Activated B cell treated with CpG ODN at 0.5 μM for 24 hours (primary cell): ENCODE measurements around the gene LMBRD2. TPM values are rescaled to one million over a fixed set of nuclear protein-coding genes. Genes with fewer than 3 reads are reported as not detected.

Source experiments
- ATAC-seq: fragments of 200-7000 bp; cut with Tn5 transposase; one replicate; pipeline ENCODE4 v1.10.0; 2021; ENCODE audit warnings: low read depth, mild to moderate bottlenecking, moderate library complexity
- CTCF ChIA-PET: fragments of 350-600 bp; sonication (Branson Sonifier 250); formaldehyde crosslinking; loops from one replicate; lab custom pipeline; 2021; ENCODE audit warnings: antibody characterized with exemption; lab: Charles Lee
- POLR2A ChIA-PET: fragments of 350-600 bp; sonication (Branson Sonifier 250); formaldehyde crosslinking; loops from one replicate; lab custom pipeline; 2021; ENCODE audit warnings: antibody characterized with exemption; lab: Charles Lee
- DNase-seq: peaks from one replicate; pipeline ENCODE4 v3.0.0; 2022
- H3K27ac Mint-ChIP-seq: one replicate; pipeline ENCODE4 v1.8.0; 2020; ENCODE audit warnings: mixed read lengths
- H3K27me3 Mint-ChIP-seq: one replicate; pipeline ENCODE4 v1.8.0; 2021; ENCODE audit warnings: mixed read lengths
- H3K36me3 Mint-ChIP-seq: one replicate; pipeline ENCODE4 v1.8.0; 2021; ENCODE audit warnings: low read depth, mixed read lengths
- H3K4me1 Mint-ChIP-seq: one replicate; pipeline ENCODE4 v1.8.0; 2021; ENCODE audit warnings: mixed read lengths
- H3K4me3 Mint-ChIP-seq: one replicate; pipeline ENCODE4 v1.8.0; 2020; ENCODE audit warnings: mild to moderate bottlenecking, mixed read lengths
- H3K9me3 Mint-ChIP-seq: one replicate; pipeline ENCODE4 v1.8.0; 2020; ENCODE audit warnings: mixed read lengths
- intact Hi-C: fragments of 100-400 bp; cut with micrococcal nuclease; formaldehyde crosslinking; loops from one replicate; pipeline ENCODE4 v1.15.1; 2024
- total RNA-seq: library from RNA; stranded (reverse); gene quantifications from 2 replicates; pipeline ENCODE4 v1.2.3, GENCODE V29; 2022
- TF ChIP-seq, protein P1 (sequence below): fragments of 200-600 bp; IDR thresholded peaks from one replicate; pipeline ENCODE4 v1.8.0; 2022; ENCODE audit warnings: antibody characterized with exemption, mild to moderate bottlenecking

LMBRD2 gene
- total RNA-seq, 1 donor from 2014 or later = 8.9 TPM

DNA sequence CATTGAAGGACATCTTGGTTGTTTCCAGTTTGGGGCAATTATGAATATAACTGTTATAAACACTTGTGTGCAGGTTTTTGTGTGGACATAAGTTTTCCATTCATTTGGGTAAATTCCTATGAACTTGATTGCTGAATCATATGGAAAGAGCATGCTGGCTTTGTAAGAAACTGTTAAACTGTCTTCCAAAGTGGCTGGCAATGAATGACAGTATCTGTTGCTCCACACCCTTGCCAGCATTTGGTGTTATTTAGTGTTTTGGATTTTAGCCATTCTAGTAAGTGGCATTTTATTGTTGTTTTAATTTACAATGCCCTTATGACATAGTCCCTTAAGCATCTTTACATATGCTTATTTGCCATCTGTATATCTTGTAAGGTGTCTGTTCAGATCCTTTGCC, 55.2 kb downstream of the LMBRD2 start:
- Mint-ChIP-seq H3K4me1 (no peaks in the 10 kb centered on the region), H3K4me3 (no peak overlapping the region), H3K27me3 (no peaks in the 10 kb centered on the region), H3K9me3 (no peaks in the 10 kb centered on the region), H3K27ac (no peak overlapping the region), H3K36me3 (peaks cover 4% of the 10 kb centered on the region)
- POLR2A ChIA-PET = no interaction called here
- no peak for ATAC-seq
- CTCF ChIA-PET = no interaction called here
- intact Hi-C loops = no loop called here
- TF ChIP-seq, protein P1, sequence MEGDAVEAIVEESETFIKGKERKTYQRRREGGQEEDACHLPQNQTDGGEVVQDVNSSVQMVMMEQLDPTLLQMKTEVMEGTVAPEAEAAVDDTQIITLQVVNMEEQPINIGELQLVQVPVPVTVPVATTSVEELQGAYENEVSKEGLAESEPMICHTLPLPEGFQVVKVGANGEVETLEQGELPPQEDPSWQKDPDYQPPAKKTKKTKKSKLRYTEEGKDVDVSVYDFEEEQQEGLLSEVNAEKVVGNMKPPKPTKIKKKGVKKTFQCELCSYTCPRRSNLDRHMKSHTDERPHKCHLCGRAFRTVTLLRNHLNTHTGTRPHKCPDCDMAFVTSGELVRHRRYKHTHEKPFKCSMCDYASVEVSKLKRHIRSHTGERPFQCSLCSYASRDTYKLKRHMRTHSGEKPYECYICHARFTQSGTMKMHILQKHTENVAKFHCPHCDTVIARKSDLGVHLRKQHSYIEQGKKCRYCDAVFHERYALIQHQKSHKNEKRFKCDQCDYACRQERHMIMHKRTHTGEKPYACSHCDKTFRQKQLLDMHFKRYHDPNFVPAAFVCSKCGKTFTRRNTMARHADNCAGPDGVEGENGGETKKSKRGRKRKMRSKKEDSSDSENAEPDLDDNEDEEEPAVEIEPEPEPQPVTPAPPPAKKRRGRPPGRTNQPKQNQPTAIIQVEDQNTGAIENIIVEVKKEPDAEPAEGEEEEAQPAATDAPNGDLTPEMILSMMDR = no peak
- DNase-seq = no peak

DNA sequence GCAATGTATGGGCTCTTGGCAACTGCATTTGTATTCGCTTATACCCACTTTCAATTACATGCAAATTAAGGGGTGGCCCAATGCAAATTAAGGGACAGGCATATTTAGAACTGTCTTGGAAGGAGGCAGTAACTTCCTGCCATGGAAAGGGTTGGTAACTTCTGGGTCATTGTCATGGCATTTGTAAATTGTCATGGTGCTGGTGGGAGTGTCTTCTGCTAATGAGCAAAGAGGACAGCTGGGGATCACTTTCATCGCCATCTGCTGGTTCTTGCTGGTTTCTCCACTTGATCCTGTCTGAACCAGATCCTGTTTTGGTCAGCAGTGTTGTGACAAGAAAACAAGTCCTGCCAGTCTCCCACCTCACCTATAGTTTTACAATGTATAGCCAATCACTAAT, 61.7 kb downstream of the LMBRD2 start:
- no peaks in the 10 kb centered on the region for H3K36me3 Mint-ChIP-seq
- ChIA-PET POLR2A (no interaction called here), CTCF (interaction anchor here (0.6 to 1.4 kb wide), 2 partner anchors 11 to 155 kb away, joined by 3 to 4 read pairs; no protein-coding TSS in a partner anchor)
- no peaks in the 10 kb centered on the region for H3K4me1 Mint-ChIP-seq
- DNase-seq = no peak
- H3K27me3 Mint-ChIP-seq = no peaks in the 10 kb centered on the region
- H3K9me3 Mint-ChIP-seq = peaks cover 8% of the 10 kb centered on the region
- no peak overlapping the region for H3K27ac Mint-ChIP-seq
- no peak for ATAC-seq
- H3K4me3 Mint-ChIP-seq = no peak overlapping the region
- TF ChIP-seq, protein P1 = no peak
- intact Hi-C loops = no loop called here

DNA sequence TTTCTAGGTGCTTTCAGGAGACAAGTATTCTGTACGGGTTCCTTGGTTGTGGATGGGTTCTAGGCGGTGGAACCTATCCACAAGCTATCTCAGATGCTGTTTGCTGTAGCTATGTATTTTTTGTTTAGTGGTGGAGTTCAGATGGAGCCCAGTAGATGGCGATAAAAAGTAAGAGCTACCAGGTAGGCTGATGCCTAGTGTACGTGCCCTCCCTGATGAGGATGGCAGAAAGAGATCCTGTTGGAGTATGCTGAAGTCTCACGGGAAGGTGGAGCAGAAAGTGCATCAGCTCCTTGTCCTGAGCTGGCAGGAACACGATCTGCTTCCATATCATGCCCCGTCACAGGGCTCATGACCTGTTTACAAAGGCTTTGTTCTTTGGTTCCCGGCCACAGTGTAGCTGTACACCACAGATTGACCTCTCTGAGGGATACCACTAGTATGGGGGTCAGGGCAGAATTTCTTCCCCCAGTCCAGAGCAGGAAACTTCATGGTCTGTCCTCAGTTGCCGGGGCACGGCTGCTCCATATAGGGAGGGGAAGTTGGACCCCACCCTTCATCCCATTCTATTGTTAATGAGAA, 72.4 kb downstream of the LMBRD2 start:
- DNase-seq (no peak), ATAC-seq (peak; percentile 73)
- peaks cover 4% of the 10 kb centered on the region for H3K9me3 Mint-ChIP-seq
- peaks cover 16% of the 10 kb centered on the region for H3K27me3 Mint-ChIP-seq
- POLR2A ChIA-PET = no interaction called here
- H3K4me1 Mint-ChIP-seq = no peaks in the 10 kb centered on the region
- TF ChIP-seq, protein P1 = no peak
- intact Hi-C loops = loop anchor here (1.0 to 10.0 kb wide), 3 partner anchors 226 to 614 kb away; no protein-coding TSS in a partner anchor
- H3K36me3 Mint-ChIP-seq = no peaks in the 10 kb centered on the region
- no peak overlapping the region for H3K4me3 Mint-ChIP-seq
- CTCF ChIA-PET = interaction anchor here (0.5 to 2.1 kb wide), 16 partner anchors 9 to 1593 kb away, joined by 3 to 13 read pairs (median 4); partner anchors contain the start of gene UGT3A2
- H3K27ac Mint-ChIP-seq = no peak overlapping the region

DNA sequence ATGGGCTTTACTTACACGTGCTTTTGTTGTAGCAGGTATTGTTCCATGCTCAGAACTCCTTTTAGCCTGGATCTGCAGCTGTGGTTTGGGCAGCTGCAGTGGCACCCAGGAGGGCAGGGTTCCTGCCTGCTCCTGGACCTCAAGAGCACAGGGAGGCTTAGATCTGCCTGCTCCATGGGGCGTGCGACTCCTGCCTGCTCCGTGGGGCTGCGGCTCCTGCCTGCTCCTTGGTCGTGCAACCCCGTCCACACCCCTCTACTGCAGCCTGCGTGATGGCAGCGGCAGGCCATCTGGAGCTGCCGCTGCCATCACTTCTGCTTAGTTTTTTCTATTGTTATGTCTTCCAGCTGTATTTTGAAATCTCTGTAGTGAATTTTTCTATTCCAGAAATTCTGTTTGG, 73.3 kb downstream of the LMBRD2 start:
- intact Hi-C loops = loop anchor here (2.0 to 10.0 kb wide), 2 partner anchors 316 to 614 kb away; no protein-coding TSS in a partner anchor
- H3K4me3 Mint-ChIP-seq = no peak overlapping the region
- peaks cover 14% of the 10 kb centered on the region for H3K27me3 Mint-ChIP-seq
- no peaks in the 10 kb centered on the region for H3K9me3 Mint-ChIP-seq
- TF ChIP-seq, protein P1 = no peak
- CTCF ChIA-PET = interaction anchor here (0.5 to 2.1 kb wide), 13 partner anchors 9 to 614 kb away, joined by 3 to 13 read pairs (median 5); partner anchors contain the start of gene UGT3A2
- DNase-seq (no peak), ATAC-seq (no peak)
- H3K4me1 Mint-ChIP-seq = no peaks in the 10 kb centered on the region
- H3K27ac Mint-ChIP-seq = no peak overlapping the region
- no peaks in the 10 kb centered on the region for H3K36me3 Mint-ChIP-seq
- POLR2A ChIA-PET = no interaction called here

DNA sequence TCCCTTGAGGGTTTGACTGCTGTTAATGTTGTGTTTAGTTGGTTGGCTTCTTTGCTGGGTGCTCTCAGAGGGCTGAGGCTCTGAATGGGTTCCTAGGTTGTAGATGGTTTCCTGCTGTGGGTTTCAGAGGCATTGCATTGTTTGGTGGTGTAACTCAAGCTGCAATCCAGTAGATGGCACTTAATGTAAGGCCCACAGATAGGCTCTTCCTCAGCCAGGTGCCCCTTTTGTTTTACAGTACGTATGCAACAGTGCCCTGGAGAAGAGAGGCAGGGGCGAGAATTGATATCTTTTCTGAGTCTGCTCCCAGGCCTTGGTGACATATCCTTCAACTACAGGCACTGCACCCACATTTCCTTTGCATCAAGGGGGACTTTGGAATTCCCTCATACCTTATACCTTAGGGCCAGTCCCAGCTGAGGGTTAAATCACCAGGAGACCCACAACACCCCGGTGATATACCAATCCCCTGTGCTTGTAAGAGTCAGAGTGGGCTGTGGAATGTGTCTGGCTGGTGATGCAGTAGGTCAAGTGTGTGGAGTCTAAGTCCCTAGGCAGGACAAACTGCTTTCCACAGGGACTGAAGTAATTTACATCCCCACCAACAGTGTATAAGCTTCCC, 78.0 kb downstream of the LMBRD2 start:
- TF ChIP-seq, protein P1 = no peak
- Mint-ChIP-seq H3K4me1 (no peaks in the 10 kb centered on the region), H3K27ac (no peak overlapping the region), H3K4me3 (no peak overlapping the region), H3K27me3 (peaks cover 7% of the 10 kb centered on the region), H3K36me3 (no peaks in the 10 kb centered on the region), H3K9me3 (no peaks in the 10 kb centered on the region)
- ChIA-PET POLR2A (no interaction called here), CTCF (no interaction called here)
- ATAC-seq (peak; percentile 47), DNase-seq (no peak)
- intact Hi-C loops = loop anchor here (1.0 to 10.0 kb wide), 2 partner anchors 321 to 620 kb away; no protein-coding TSS in a partner anchor
